ENCODE measurements around the gene TMEM132E. TPM values are rescaled to one million over a fixed set of nuclear protein-coding genes. Genes with fewer than 3 reads are reported as not detected.

Gene TMEM132E
- total and polyA plus RNA-seq, 10 of the 15 experiments (the other 5 are each of a cell fraction or from before 2014, with no cell fraction given) = not detected

GRCh38 chr17:34634551-34635160, 55.3 kb downstream of the TMEM132E start (continued):
- no peak for TF ChIP-seq ZNF687 (IDR thresholded peaks at IDR 0.05)
- TF ChIP-seq FOS (IDR thresholded peaks at IDR 0.05; ENCODE audit: borderline replicate concordance, extremely low read depth, insufficient read length) = no peak
- TF ChIP-seq TBL1XR1 (IDR thresholded peaks at IDR 0.05; ENCODE audit: low read depth, low read length) = no peak
- TF ChIP-seq CREM (IDR thresholded peaks at IDR 0.05; ENCODE audit: low read depth) = no peak
- no peak for TF ChIP-seq FOXK2 (IDR thresholded peaks at IDR 0.05)
- no peak for TF ChIP-seq CREB1 (IDR thresholded peaks at IDR 0.05; ENCODE audit: low read depth)

- ChIA-PET SMC1A (ENCODE audit: uncharacterized antibody, unreplicated experiment) (no interaction called here), POLR2A (no interaction called here), CTCF (no interaction called here), RAD21 (ENCODE audit: unreplicated experiment) (no interaction called here)
- no peaks in the 10 kb centered on the region for H3K4me1 ChIP-seq (ENCODE audit: control insufficient read depth, insufficient read depth, low read length)
- no peaks in the 10 kb centered on the region for H3K79me2 ChIP-seq (ENCODE audit: control insufficient read depth, insufficient read depth, low read length)
- no peaks in the 10 kb centered on the region for H4K20me1 ChIP-seq (ENCODE audit: control insufficient read depth, insufficient read depth)
- H3K9me3 ChIP-seq (replicated peaks; ENCODE audit: control insufficient read depth, insufficient read depth, low read length) = no peaks in the 10 kb centered on the region
- peaks cover 0 to 7% of the 10 kb centered on the region in 2 experiments; a peak in 3 of 4 replicates for H3K27me3 ChIP-seq (replicated peaks in 1 of 2; ENCODE audit: control insufficient read depth in 2 of 2, insufficient read depth in 2 of 2, low read length in 1 of 2)
- H3K27ac ChIP-seq (ENCODE audit: control insufficient read depth, insufficient read depth) = no peak overlapping the region
- H2AFZ ChIP-seq (ENCODE audit: control insufficient read depth, low read depth, low read length) = no peak overlapping the region
- H3K4me3 ChIP-seq = no peak overlapping the region
- TF ChIP-seq SMAD5 (IDR thresholded peaks at IDR 0.05; ENCODE audit: low read depth) = no peak
- no peak for TF ChIP-seq CEBPZ (IDR thresholded peaks at IDR 0.05; ENCODE audit: low read depth, low read length)
- TF ChIP-seq BHLHE40 (IDR thresholded peaks at IDR 0.05; ENCODE audit: borderline replicate concordance in 1 of 2, low read depth in 2 of 2, low read length in 1 of 2) = no peak
- TF ChIP-seq SMC3 (IDR thresholded peaks at IDR 0.05; ENCODE audit: borderline replicate concordance, low read length) = no peak
- TF ChIP-seq MAX (IDR thresholded peaks at IDR 0.05; ENCODE audit: low read depth, low read length) = no peak
- no peak for TF ChIP-seq CBX5 (IDR thresholded peaks at IDR 0.05; ENCODE audit: low read depth)
- in situ Hi-C loops (cut with MboI) (loop anchor here (5.0 kb wide), 1 partner anchor 214 kb away; no protein-coding TSS in a partner anchor), intact Hi-C loops (cut with micrococcal nuclease; ENCODE audit: unreplicated experiment) (no loop called here)
- DNase-seq (ENCODE audit: low read depth, low spot score) = no peak
- WGBS (ENCODE audit: insufficient coverage, insufficient replicate concordance, low lambda C conversion rate, missing lambda C conversion rate) = 67% methylated on average over 8 of the region's 8 CpGs
- no peak for ATAC-seq
- no TSS peak for BruUV-seq (replicated peaks)
- no peak overlapping the region for H3K9ac ChIP-seq (ENCODE audit: control insufficient read depth, insufficient read depth, low read length)
- no peak for FAIRE-seq
- H3K36me3 ChIP-seq (ENCODE audit: control insufficient read depth in 2 of 2, insufficient read depth in 2 of 2, low read length in 1 of 2) = no peaks in the 10 kb centered on the region
- no peak overlapping the region for H3K4me2 ChIP-seq (ENCODE audit: control insufficient read depth, insufficient read depth)
Measured at GRCh38 chr17:34635876-34636275, 56.5 kb downstream of the TMEM132E start.

Data from GM12878 (cell line).